AG04450 (cell line): Measurements from ENCODE around the gene GUCY1A2. TPM values are rescaled to one million over a fixed set of nuclear protein-coding genes. Genes with fewer than 3 reads are reported as not detected.

Source experiments
- CTCF ChIA-PET: fragments of 300-600, 350-600 bp; formaldehyde crosslinking; extraction: SDS; loops from one replicate; lab custom pipeline; 2022; ENCODE audit warnings: antibody characterized with exemption, inconsistent platforms; lab: Charles Lee
- POLR2A ChIA-PET: fragments of 350-600 bp; formaldehyde crosslinking; extraction: SDS; loops from one replicate; lab custom pipeline; 2021; ENCODE audit warnings: antibody characterized with exemption, inconsistent platforms; lab: Yijun Ruan, JAX
- DNase-seq: peaks from one replicate; pipeline ENCODE4 v3.0.0-alpha.2; 2011; ENCODE audit warnings: low read depth, low spot score
- H3K27ac ChIP-seq: one replicate; pipeline ENCODE4 v1.5.1; 2012; ENCODE audit warnings: low read depth, low read length, control low read depth
- H3K27me3 ChIP-seq: one replicate; pipeline ENCODE4 v1.6.0; 2012; ENCODE audit warnings: low read length; ENCODE audit not compliant: control insufficient read depth, insufficient read depth
- H3K4me3 ChIP-seq: 2 replicates; pipeline ENCODE4 v1.5.1; 2011; ENCODE audit warnings: mild to moderate bottlenecking, low read depth, low read length, control low read depth
- H3K9me3 ChIP-seq: 2 replicates; pipeline ENCODE4 v1.5.1; 2012; ENCODE audit warnings: low read length; ENCODE audit not compliant: control insufficient read depth, insufficient read depth
- CTCF ChIP-seq: IDR thresholded peaks from 2 replicates; pipeline ENCODE4 v1.5.1; 2011; ENCODE audit warnings: low read depth, low read length, control low read depth, inconsistent platforms
- polyA plus RNA-seq: library from polyadenylated mRNA; depleted of rRNA; stranded (reverse); fragments of >200 nt; gene quantifications from 2 replicates; pipeline ENCODE4 v1.2.3, GENCODE V29; 2011

Gene GUCY1A2
- polyA plus RNA-seq, 1 experiment: 0.04 TPM

- H3K27ac ChIP-seq: no peak overlapping the region
- POLR2A ChIA-PET: no interaction called here
- no peak overlapping the region for H3K4me3 ChIP-seq
- no peak for TF ChIP-seq CTCF
- CTCF ChIA-PET: no interaction called here
- H3K27me3 ChIP-seq: no peaks in the 10 kb centered on the region
- H3K9me3 ChIP-seq: no peaks in the 10 kb centered on the region
- no peak for DNase-seq
Observed at GRCh38 chr11:106998116-106998915, 20.0 kb downstream of the GUCY1A2 start.

- Histone ChIP-seq H3K27me3 (no peaks in the 10 kb centered on the region), H3K4me3 (no peak overlapping the region), H3K27ac (no peak overlapping the region), H3K9me3 (no peaks in the 10 kb centered on the region)
- POLR2A ChIA-PET: no interaction called here
- DNase-seq: no peak
- CTCF ChIA-PET: interaction anchor here (0.6 kb wide), 1 partner anchor 1027 kb away, joined by 3 read pairs; no protein-coding TSS in a partner anchor
- no peak for TF ChIP-seq CTCF
Observed at GRCh38 chr11:106997227-106997626, 21.0 kb downstream of the GUCY1A2 start.

- DNase-seq: no peak
- Histone ChIP-seq H3K27me3 (no peaks in the 10 kb centered on the region), H3K4me3 (no peak overlapping the region), H3K9me3 (no peaks in the 10 kb centered on the region), H3K27ac (no peak overlapping the region)
- TF ChIP-seq CTCF: no peak
- POLR2A ChIA-PET: no interaction called here
- CTCF ChIA-PET: no interaction called here
Observed at GRCh38 chr11:106996691-106997090, 21.6 kb downstream of the GUCY1A2 start.

GRCh38 chr11:106990331-106990730, 27.9 kb downstream of the GUCY1A2 start:
- POLR2A ChIA-PET: no interaction called here
- Histone ChIP-seq H3K4me3 (no peak overlapping the region), H3K27me3 (no peaks in the 10 kb centered on the region), H3K9me3 (no peaks in the 10 kb centered on the region), H3K27ac (no peak overlapping the region)
- DNase-seq: no peak
- CTCF ChIA-PET: no interaction called here
- TF ChIP-seq CTCF: no peak

GRCh38 chr11:106989078-106989455, 29.2 kb downstream of the GUCY1A2 start:
- POLR2A ChIA-PET: no interaction called here

More at GRCh38 chr11:106989078-106989455, 29.2 kb downstream of the GUCY1A2 start:
- no peak for DNase-seq
- Histone ChIP-seq H3K9me3 (no peaks in the 10 kb centered on the region), H3K27ac (no peak overlapping the region), H3K27me3 (no peaks in the 10 kb centered on the region), H3K4me3 (no peak overlapping the region)
- CTCF ChIA-PET: interaction anchor here (0.8 kb wide), 1 partner anchor 27 kb away, joined by 3 read pairs; no protein-coding TSS in a partner anchor
- no peak for TF ChIP-seq CTCF
